Measurements from ENCODE around the gene TRIM42. TPM values are rescaled to one million over a fixed set of nuclear protein-coding genes. Genes with fewer than 3 reads are reported as not detected.

TRIM42 gene
- total RNA-seq, 1 donor from 2014 or later: not detected

DNA sequence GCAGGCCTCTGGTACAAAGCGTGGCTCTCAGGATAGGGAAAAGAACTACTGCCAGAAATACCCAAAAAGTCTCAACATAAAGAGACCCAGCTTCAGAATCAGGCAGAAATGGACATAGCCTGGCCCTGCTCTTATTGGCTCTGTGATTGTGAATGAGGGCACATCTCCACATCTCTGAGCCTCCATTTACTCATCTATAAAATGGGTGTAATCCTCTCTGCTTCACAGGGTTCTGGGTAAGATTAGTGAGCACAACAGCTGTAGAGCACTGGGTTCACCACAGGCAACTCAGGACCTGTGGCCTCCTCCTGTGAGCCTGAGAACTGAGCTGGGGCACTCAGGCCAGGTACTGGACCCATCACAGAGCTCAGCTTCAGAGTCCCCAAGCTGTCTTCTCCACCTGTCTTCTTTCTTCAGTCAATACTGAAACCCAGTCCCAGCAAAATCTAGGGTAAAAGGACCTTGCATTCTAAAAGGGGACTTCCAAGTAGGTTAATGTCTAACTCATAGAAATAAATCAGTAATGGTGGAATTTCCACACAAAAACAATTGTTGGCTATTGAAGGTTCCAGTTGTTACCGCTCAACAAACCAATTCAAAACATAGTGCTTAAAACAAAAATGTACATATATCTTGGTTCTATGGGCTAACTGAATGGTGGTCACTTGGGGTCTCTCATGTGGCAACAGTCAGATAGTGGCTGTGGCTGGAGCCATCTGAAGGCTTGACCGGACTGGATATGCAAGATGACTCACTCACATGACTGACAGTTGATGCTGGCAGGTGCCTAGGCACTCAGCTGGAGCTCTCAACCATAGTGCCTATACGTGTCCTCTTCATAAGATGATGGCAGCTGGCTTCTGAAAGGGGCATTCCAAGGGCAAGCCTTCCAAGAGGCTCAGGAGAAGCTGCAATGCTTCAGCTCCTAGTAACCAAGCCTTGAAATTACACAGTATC is 47.3 kb downstream of the TRIM42 start:
- TF ChIP-seq, protein P1, sequence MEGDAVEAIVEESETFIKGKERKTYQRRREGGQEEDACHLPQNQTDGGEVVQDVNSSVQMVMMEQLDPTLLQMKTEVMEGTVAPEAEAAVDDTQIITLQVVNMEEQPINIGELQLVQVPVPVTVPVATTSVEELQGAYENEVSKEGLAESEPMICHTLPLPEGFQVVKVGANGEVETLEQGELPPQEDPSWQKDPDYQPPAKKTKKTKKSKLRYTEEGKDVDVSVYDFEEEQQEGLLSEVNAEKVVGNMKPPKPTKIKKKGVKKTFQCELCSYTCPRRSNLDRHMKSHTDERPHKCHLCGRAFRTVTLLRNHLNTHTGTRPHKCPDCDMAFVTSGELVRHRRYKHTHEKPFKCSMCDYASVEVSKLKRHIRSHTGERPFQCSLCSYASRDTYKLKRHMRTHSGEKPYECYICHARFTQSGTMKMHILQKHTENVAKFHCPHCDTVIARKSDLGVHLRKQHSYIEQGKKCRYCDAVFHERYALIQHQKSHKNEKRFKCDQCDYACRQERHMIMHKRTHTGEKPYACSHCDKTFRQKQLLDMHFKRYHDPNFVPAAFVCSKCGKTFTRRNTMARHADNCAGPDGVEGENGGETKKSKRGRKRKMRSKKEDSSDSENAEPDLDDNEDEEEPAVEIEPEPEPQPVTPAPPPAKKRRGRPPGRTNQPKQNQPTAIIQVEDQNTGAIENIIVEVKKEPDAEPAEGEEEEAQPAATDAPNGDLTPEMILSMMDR (IDR thresholded peaks at IDR 0.05; ENCODE audit: unreplicated experiment): no peak
- no peak overlapping the region for H3K27ac Mint-ChIP-seq (ENCODE audit: unreplicated experiment)
- H3K4me3 Mint-ChIP-seq (ENCODE audit: unreplicated experiment): no peak overlapping the region
- H3K36me3 Mint-ChIP-seq (ENCODE audit: low read depth, unreplicated experiment): no peaks in the 10 kb centered on the region
- no peaks in the 10 kb centered on the region for H3K4me1 Mint-ChIP-seq (ENCODE audit: unreplicated experiment)
- H3K27me3 Mint-ChIP-seq (ENCODE audit: unreplicated experiment): peaks cover 2% of the 10 kb centered on the region
- no peaks in the 10 kb centered on the region for H3K9me3 Mint-ChIP-seq (ENCODE audit: unreplicated experiment)
- DNase-seq (ENCODE audit: low spot score): no peak

- TF ChIP-seq, protein P1 (IDR thresholded peaks at IDR 0.05; ENCODE audit: unreplicated experiment): no peak
- Mint-ChIP-seq H3K4me1 (ENCODE audit: unreplicated experiment) (no peaks in the 10 kb centered on the region), H3K9me3 (ENCODE audit: unreplicated experiment) (no peaks in the 10 kb centered on the region), H3K27me3 (ENCODE audit: unreplicated experiment) (no peaks in the 10 kb centered on the region), H3K27ac (ENCODE audit: unreplicated experiment) (no peak overlapping the region), H3K36me3 (ENCODE audit: low read depth, unreplicated experiment) (no peaks in the 10 kb centered on the region), H3K4me3 (ENCODE audit: unreplicated experiment) (no peak overlapping the region)
- DNase-seq (ENCODE audit: low spot score): no peak
Measured at GRCh38 chr3:140726066-140726465, 48.2 kb downstream of the TRIM42 start.

GRCh38 chr3:140727886-140728285 is 50.0 kb downstream of the TRIM42 start:
- H3K27me3 Mint-ChIP-seq (ENCODE audit: unreplicated experiment): no peaks in the 10 kb centered on the region
- H3K27ac Mint-ChIP-seq (ENCODE audit: unreplicated experiment): no peak overlapping the region
- no peaks in the 10 kb centered on the region for H3K4me1 Mint-ChIP-seq (ENCODE audit: unreplicated experiment)
- no peaks in the 10 kb centered on the region for H3K36me3 Mint-ChIP-seq (ENCODE audit: low read depth, unreplicated experiment)
- TF ChIP-seq, protein P1 (IDR thresholded peaks at IDR 0.05; ENCODE audit: unreplicated experiment): no peak
- H3K4me3 Mint-ChIP-seq (ENCODE audit: unreplicated experiment): no peak overlapping the region
- no peak for DNase-seq (ENCODE audit: low spot score)
- no peaks in the 10 kb centered on the region for H3K9me3 Mint-ChIP-seq (ENCODE audit: unreplicated experiment)

GRCh38 chr3:140731440-140732119 is 53.7 kb downstream of the TRIM42 start:
- Mint-ChIP-seq H3K4me3 (ENCODE audit: unreplicated experiment) (no peak overlapping the region), H3K36me3 (ENCODE audit: low read depth, unreplicated experiment) (no peaks in the 10 kb centered on the region), H3K9me3 (ENCODE audit: unreplicated experiment) (no peaks in the 10 kb centered on the region), H3K27ac (ENCODE audit: unreplicated experiment) (no peak overlapping the region), H3K4me1 (ENCODE audit: unreplicated experiment) (no peaks in the 10 kb centered on the region), H3K27me3 (ENCODE audit: unreplicated experiment) (no peaks in the 10 kb centered on the region)
- no peak for DNase-seq (ENCODE audit: low spot score)
- TF ChIP-seq, protein P1 (IDR thresholded peaks at IDR 0.05; ENCODE audit: unreplicated experiment): no peak

DNA sequence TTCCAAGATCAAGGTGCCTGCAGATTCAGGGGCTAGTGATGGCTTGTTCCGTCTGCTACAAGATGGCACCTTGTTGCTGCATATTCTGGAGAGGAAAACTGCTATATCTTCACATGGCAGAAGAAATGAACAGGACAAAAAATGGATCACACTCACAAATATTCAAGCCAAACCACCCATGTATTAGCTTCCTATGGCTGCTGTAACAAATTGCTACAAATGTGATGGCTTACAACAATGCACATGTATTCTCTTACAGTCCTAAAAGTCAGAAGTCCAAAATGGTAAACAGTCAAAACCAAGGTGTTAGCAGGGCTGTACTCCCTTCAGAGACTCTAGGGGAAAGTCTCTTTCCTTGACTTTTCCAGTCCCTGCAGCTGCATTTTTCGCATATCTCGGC is 55.8 kb downstream of the TRIM42 start:
- H3K4me3 Mint-ChIP-seq (ENCODE audit: unreplicated experiment): no peak overlapping the region
- no peaks in the 10 kb centered on the region for H3K27me3 Mint-ChIP-seq (ENCODE audit: unreplicated experiment)
- no peak overlapping the region for H3K27ac Mint-ChIP-seq (ENCODE audit: unreplicated experiment)
- peaks cover 3% of the 10 kb centered on the region for H3K4me1 Mint-ChIP-seq (ENCODE audit: unreplicated experiment)
- no peak for DNase-seq (ENCODE audit: low spot score)
- TF ChIP-seq, protein P1 (IDR thresholded peaks at IDR 0.05; ENCODE audit: unreplicated experiment): no peak
- H3K36me3 Mint-ChIP-seq (ENCODE audit: low read depth, unreplicated experiment): no peaks in the 10 kb centered on the region
- no peaks in the 10 kb centered on the region for H3K9me3 Mint-ChIP-seq (ENCODE audit: unreplicated experiment)
